Right lobe of liver (tissue), 6 donors: ENCODE results near the gene STAT4. TPM values are rescaled to one million over a fixed set of nuclear protein-coding genes. Genes with fewer than 3 reads are reported as not detected.

Experiments used
- ATAC-seq, 4 donors: fragments of 200-7000 bp; cut with Tn5 transposase; one replicate each; pipeline ENCODE4 v1.9.1; 2020; ENCODE audit warnings: mild to moderate bottlenecking in 4 of 4, moderate library complexity in 4 of 4
- DNase-seq, 3 donors: peaks; one replicate each; pipeline ENCODE4 v3.0.0-alpha.2; 2020
- H3K27ac ChIP-seq, 3 donors: fragments of 200-600 bp; one replicate each; pipeline ENCODE4 v1.8.0; 2022
- H3K27me3 ChIP-seq, 2 donors: fragments of 200-600 bp; one replicate each; pipeline ENCODE4 v1.8.0; 2022
- H3K36me3 ChIP-seq, 4 donors: fragments of 200-600 bp; sonication (generic) in 1 of 4; one replicate each; pipeline versions ENCODE4 v1.5.1 to v1.8.0; 2017 to 2022; ENCODE audit warnings: control low read depth in 1 of 4
- H3K4me1 ChIP-seq, 4 donors: fragments of 200-600 bp; sonication (generic) in 1 of 4; one replicate each; pipeline versions ENCODE4 v1.5.1 to v1.8.0; 2017 to 2022; ENCODE audit warnings: control low read depth in 1 of 4
- H3K4me3 ChIP-seq, 3 donors: fragments of 200-600 bp; one replicate each; pipeline ENCODE4 v1.8.0; 2022
- H3K9me3 ChIP-seq, 4 donors: fragments of 200-600 bp; sonication (generic) in 1 of 4; one replicate each; pipeline versions ENCODE4 v1.5.1 to v1.8.0; 2017 to 2022; ENCODE audit warnings: control low read depth in 1 of 4
- POLR2A ChIP-seq: fragments of 450-650 bp; IDR thresholded peaks from one replicate; pipeline ENCODE4 v1.6.1; 2017; ENCODE audit warnings: antibody characterized with exemption, mild to moderate bottlenecking
- WGBS: methylation state at CpG from one replicate; pipeline ENCODE4 v1.1.6; 2018; ENCODE audit warnings: low coverage, low lambda C conversion rate; ENCODE audit not compliant: insufficient coverage; ENCODE audit errors: missing lambda C conversion rate; 5-methylcytosine and 5-hydroxymethylcytosine counted together
- intact Hi-C, 2 donors: fragments of 100-400 bp; cut with DNase I; formaldehyde crosslinking; loops; one replicate each; pipeline versions ENCODE4 v1.11.2 to v1.14.1; 2022
- total RNA-seq, 6 experiments: library from RNA; depleted of rRNA in 2 of 6; stranded (reverse); fragments of >200 nt in 2 of 6; fragmentation: NEBNext Ultra II Directional in 3 of 6; extraction: Animal tissue kit (Norgen Biotek cat#: 25700) in 3 of 6; gene quantifications; one replicate each; pipeline versions ENCODE4 v1.1.0 to v1.2.4, GENCODE V29; 2016 to 2023
- TF ChIP-seq, protein P1 (sequence below), 4 donors: fragments of 200-600 bp in 3 of 4; fragments of 450-650 bp in 1 of 4; IDR thresholded peaks; one replicate each; pipeline versions ENCODE4 v1.5.1 to v1.8.0; 2016 to 2022; ENCODE audit warnings: antibody characterized with exemption in 4 of 4, mild to moderate bottlenecking in 2 of 4
- donor health status: DM: no; HTN: yes; CAD: no.
- donor health status: DM: no; HTN: no; CAD: no.
- donor health status: DM: no; HTN: no; CAD: no.
- donor health status: DM: no; HTN: yes; CAD: no.
- donor health status: DM: no; HTN: yes; CAD: no.

Gene STAT4
- total RNA-seq, 6 experiments from 2014 or later = 0.90 to 6.1 (median 3.2) TPM

DNA sequence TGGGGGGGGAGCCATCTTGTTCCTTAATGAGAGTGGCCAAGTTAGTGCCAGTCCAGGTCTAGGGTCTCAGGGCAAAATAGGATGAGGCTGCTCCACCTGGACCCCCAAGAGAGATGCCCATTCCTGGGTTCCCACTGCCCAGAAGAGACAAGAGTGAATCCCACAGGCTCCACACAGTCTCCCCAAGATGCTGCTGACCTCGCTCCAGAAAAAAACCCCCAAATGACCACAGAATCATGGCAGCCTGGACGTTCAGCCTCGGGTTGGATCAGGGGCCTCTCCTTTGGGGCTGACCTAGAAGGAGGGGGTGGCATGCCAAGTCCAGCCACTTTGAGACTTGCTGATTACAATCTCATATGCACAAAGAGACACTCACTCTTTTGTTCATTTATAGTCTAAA, 161.9 kb downstream of the STAT4 start:
- TF ChIP-seq, protein P1, sequence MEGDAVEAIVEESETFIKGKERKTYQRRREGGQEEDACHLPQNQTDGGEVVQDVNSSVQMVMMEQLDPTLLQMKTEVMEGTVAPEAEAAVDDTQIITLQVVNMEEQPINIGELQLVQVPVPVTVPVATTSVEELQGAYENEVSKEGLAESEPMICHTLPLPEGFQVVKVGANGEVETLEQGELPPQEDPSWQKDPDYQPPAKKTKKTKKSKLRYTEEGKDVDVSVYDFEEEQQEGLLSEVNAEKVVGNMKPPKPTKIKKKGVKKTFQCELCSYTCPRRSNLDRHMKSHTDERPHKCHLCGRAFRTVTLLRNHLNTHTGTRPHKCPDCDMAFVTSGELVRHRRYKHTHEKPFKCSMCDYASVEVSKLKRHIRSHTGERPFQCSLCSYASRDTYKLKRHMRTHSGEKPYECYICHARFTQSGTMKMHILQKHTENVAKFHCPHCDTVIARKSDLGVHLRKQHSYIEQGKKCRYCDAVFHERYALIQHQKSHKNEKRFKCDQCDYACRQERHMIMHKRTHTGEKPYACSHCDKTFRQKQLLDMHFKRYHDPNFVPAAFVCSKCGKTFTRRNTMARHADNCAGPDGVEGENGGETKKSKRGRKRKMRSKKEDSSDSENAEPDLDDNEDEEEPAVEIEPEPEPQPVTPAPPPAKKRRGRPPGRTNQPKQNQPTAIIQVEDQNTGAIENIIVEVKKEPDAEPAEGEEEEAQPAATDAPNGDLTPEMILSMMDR (IDR thresholded peaks at IDR 0.05) = no peak
- TF ChIP-seq POLR2A = no peak
- Histone ChIP-seq H3K9me3 (peaks cover 0 to 2% (median 0%) of the 10 kb centered on the region in 4 donors), H3K4me3 (no peak overlapping the region), H3K27ac (no peak overlapping the region), H3K36me3 (peaks cover 8 to 97% (median 53%) of the 10 kb centered on the region in 4 donors), H3K4me1 (peaks cover 0 to 4% (median 0%) of the 10 kb centered on the region in 4 donors), H3K27me3 (no peaks in the 10 kb centered on the region)
- intact Hi-C loops = no loop called here
- ATAC-seq (no peak), DNase-seq (no peak)
- WGBS = no CpG with 5 or more reads among the region's 3 CpGs

DNA sequence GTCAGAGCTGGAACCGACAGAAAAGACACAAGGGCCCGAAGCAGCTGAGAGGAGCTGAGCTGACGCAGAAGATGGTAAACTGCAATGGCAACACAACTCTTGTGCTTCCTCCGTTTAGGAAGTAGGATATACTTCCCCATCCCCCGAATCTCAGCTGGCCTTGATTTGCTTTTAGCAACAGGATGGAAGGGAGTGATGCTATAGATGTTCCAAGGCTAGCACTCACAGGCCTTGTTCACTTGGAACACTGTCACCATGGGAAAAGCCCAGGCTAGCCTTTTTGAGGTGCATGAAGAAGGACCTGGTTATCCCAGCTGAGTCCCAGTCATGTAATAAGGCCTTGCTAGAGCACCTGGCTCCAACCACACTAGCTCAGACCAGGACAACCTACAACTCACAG, 162.9 kb downstream of the STAT4 start:
- no peak for TF ChIP-seq POLR2A
- TF ChIP-seq, protein P1 (IDR thresholded peaks at IDR 0.05) = no peak
- ATAC-seq (no peak), DNase-seq (no peak)
- peaks cover 0 to 4% (median 0%) of the 10 kb centered on the region in 4 donors for H3K4me1 ChIP-seq
- intact Hi-C loops = no loop called here
- no peaks in the 10 kb centered on the region for H3K27me3 ChIP-seq
- 89% methylated on average over 5 of the region's 5 CpGs for WGBS
- peaks cover 14 to 97% (median 53%) of the 10 kb centered on the region in 4 donors for H3K36me3 ChIP-seq
- no peak overlapping the region for H3K27ac ChIP-seq
- no peak overlapping the region for H3K4me3 ChIP-seq
- H3K9me3 ChIP-seq = peaks cover 0 to 2% (median 0%) of the 10 kb centered on the region in 4 donors

DNA sequence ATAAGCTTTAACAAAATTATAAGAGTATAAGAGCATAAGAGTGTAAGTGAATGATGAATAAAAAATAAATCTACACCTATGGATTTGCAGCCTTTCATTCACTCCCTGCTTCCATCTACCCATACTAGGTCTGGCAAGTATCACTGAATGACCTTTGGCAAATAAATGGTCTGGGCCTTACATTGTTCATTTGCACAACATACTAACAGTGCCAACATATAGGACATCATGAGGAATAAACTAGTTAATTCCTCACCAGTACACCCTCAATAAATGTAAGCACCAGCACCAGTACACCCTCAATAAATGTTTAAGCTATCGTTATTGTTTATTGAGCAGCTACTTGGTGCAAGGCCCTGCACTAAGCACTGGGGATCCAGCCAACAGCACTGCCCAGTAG, 163.7 kb downstream of the STAT4 start:
- ATAC-seq (no peak), DNase-seq (no peak)
- H3K27me3 ChIP-seq = no peaks in the 10 kb centered on the region
- 57% methylated on average over 1 of the region's 1 CpG for WGBS
- peaks cover 14 to 97% (median 57%) of the 10 kb centered on the region in 4 donors for H3K36me3 ChIP-seq
- TF ChIP-seq, protein P1 (IDR thresholded peaks at IDR 0.05) = no peak
- no peak for TF ChIP-seq POLR2A
- intact Hi-C loops = no loop called here
- H3K4me3 ChIP-seq = no peak overlapping the region
- H3K9me3 ChIP-seq = peaks cover 0 to 2% (median 0%) of the 10 kb centered on the region in 4 donors
- H3K27ac ChIP-seq = peak overlapping the region in 1 of 3 donors; percentile 43
- H3K4me1 ChIP-seq = peaks cover 0 to 4% (median 0%) of the 10 kb centered on the region in 4 donors

DNA sequence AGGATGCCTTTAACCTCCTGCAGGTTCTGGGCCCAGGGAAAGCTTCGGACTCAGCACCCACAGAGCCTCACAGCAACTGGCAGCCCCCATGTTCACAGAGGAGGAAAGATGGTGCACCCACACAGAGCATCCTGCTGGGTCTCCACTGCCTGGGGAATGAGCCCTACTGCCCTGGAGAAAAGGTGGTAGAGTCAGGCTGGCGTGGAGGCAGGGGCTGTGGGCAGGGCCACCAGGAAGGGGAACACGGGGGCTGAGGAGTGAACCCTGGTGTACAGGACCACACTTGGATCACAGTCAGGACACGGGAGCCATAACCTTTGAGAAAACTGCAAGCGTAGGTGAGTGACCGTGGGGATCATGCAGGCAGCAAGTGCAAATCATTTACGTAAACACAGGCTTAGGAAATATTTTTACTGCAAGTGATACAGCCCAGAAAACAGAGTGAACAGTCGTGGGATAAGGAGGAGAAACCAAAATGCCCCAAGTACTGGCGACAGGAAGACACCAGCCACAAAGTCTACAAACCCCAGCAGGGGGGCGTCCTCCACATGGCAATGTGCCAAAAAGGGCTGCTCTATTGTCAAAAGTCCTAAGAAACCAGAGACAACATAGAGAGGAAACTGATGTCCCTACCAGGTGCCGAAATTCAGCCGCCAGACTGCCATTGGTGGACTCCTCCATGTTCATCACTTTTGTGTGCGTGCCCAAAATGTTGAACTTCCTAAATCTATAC, 164.4 kb downstream of the STAT4 start:
- Histone ChIP-seq H3K27ac (peak overlapping the region in 2 of 3 donors; percentile 43 to 51), H3K4me1 (peaks cover 0 to 4% (median 0%) of the 10 kb centered on the region in 4 donors), H3K9me3 (peaks cover 0 to 2% (median 0%) of the 10 kb centered on the region in 4 donors), H3K36me3 (peaks cover 12 to 97% (median 59%) of the 10 kb centered on the region in 4 donors), H3K4me3 (no peak overlapping the region), H3K27me3 (no peaks in the 10 kb centered on the region)
- 38% methylated on average over 12 of the region's 13 CpGs for WGBS
- intact Hi-C loops = no loop called here
- DNase-seq (peak in 2 of 3 donors; percentile 30 to 67), ATAC-seq (peak; percentile 68 to 92 (median 82))
- TF ChIP-seq, protein P1 (IDR thresholded peaks at IDR 0.05) = no peak
- no peak for TF ChIP-seq POLR2A
